IPS DF 6.9 (cell line): Measurements from ENCODE around the gene PALLD.
A peak's percentile ranks its signal among the peaks of the same experiment; 100 is the strongest.
"Not testable (repeated sequence)": the region's sequence is repeated elsewhere in the genome, so short reads cannot be mapped to it uniquely, and the experiment has no call there.

Experiments used
- DNase-seq: peaks from one replicate; pipeline ENCODE4 v3.0.0-alpha.2; 2013; ENCODE audit warnings: low read depth, low spot score
- H3K27ac ChIP-seq: one replicate; pipeline ENCODE4 v1.5.1; 2013; ENCODE audit warnings: low read length, control low read depth
- H3K27me3 ChIP-seq: 2 replicates; pipeline ENCODE4 v1.6.1; 2013; ENCODE audit warnings: mild to moderate bottlenecking, low read length; ENCODE audit not compliant: control insufficient read depth, insufficient read depth
- H3K36me3 ChIP-seq: 2 replicates; pipeline ENCODE4 v1.6.1; 2013; ENCODE audit warnings: low read length; ENCODE audit not compliant: control insufficient read depth, insufficient read depth
- H3K4me1 ChIP-seq: 2 replicates; pipeline ENCODE4 v1.6.1; 2013; ENCODE audit warnings: low read length; ENCODE audit not compliant: control insufficient read depth, insufficient read depth
- H3K4me3 ChIP-seq: 2 replicates; pipeline ENCODE4 v1.5.1; 2013; ENCODE audit warnings: mild to moderate bottlenecking, low read length
- H3K9me3 ChIP-seq: 2 replicates; pipeline ENCODE4 v1.6.1; 2013; ENCODE audit warnings: low read length, inconsistent platforms; ENCODE audit not compliant: control insufficient read depth, insufficient read depth
- WGBS: extraction: QIAGEN DNeasy Blood & Tissue Kit; methylation state at CpG from one replicate; pipeline ENCODE4 v1.1.7; 2013; ENCODE audit warnings: mixed read lengths, missing lambda C conversion rate; ENCODE audit not compliant: insufficient read length, insufficient coverage; 5-methylcytosine and 5-hydroxymethylcytosine counted together

PALLD gene

GRCh38 chr4:168803052-168803451 is 306.2 kb downstream of the PALLD start:
- not testable (repeated sequence) for H3K27ac ChIP-seq, DNase-seq, H3K4me1 ChIP-seq, H3K36me3 ChIP-seq, H3K9me3 ChIP-seq, H3K4me3 ChIP-seq, H3K27me3 ChIP-seq
- WGBS = no CpG with 5 or more reads among the region's 5 CpGs

GRCh38 chr4:168803732-168804131 is 306.9 kb downstream of the PALLD start:
- no peak overlapping the region for H3K27ac ChIP-seq

GRCh38 chr4:168804146-168804545 is 307.3 kb downstream of the PALLD start:
- no peak for DNase-seq
- Histone ChIP-seq H3K27me3 (no peaks in the 10 kb centered on the region), H3K9me3 (no peaks in the 10 kb centered on the region), H3K36me3 (no peaks in the 10 kb centered on the region), H3K4me3 (no peak overlapping the region), H3K27ac (no peak overlapping the region), H3K4me1 (no peaks in the 10 kb centered on the region)
- WGBS = no CpG with 5 or more reads among the region's 3 CpGs

More at GRCh38 chr4:168803732-168804131, 306.9 kb downstream of the PALLD start:
- no peaks in the 10 kb centered on the region for H3K4me1 ChIP-seq
- H3K4me3 ChIP-seq = no peak overlapping the region
- no peaks in the 10 kb centered on the region for H3K9me3 ChIP-seq
- H3K36me3 ChIP-seq = no peaks in the 10 kb centered on the region
- DNase-seq = peak; percentile 29
- WGBS = no CpG with 5 or more reads among the region's 4 CpGs
- no peaks in the 10 kb centered on the region for H3K27me3 ChIP-seq

GRCh38 chr4:168805341-168805740 is 308.5 kb downstream of the PALLD start:
- no CpG with 5 or more reads among the region's 5 CpGs for WGBS
- no peak for DNase-seq
- H3K4me1 ChIP-seq = no peaks in the 10 kb centered on the region
- H3K27ac ChIP-seq = no peak overlapping the region
- no peaks in the 10 kb centered on the region for H3K27me3 ChIP-seq
- no peak overlapping the region for H3K4me3 ChIP-seq
- no peaks in the 10 kb centered on the region for H3K36me3 ChIP-seq
- no peaks in the 10 kb centered on the region for H3K9me3 ChIP-seq

- not testable (repeated sequence) for H3K9me3 ChIP-seq, H3K36me3 ChIP-seq, H3K27ac ChIP-seq, H3K27me3 ChIP-seq, H3K4me3 ChIP-seq, H3K4me1 ChIP-seq, DNase-seq
- WGBS = no CpG with 5 or more reads among the region's 4 CpGs
Measured at GRCh38 chr4:168806247-168806646, 309.4 kb downstream of the PALLD start.

- no peak overlapping the region for H3K4me3 ChIP-seq
- H3K27ac ChIP-seq = no peak overlapping the region
- no peaks in the 10 kb centered on the region for H3K9me3 ChIP-seq
- no CpG with 5 or more reads among the region's 3 CpGs for WGBS
- no peaks in the 10 kb centered on the region for H3K27me3 ChIP-seq
- H3K36me3 ChIP-seq = no peaks in the 10 kb centered on the region
- H3K4me1 ChIP-seq = no peaks in the 10 kb centered on the region; the same call in 1 of the 2 replicates
- no peak for DNase-seq
Measured at GRCh38 chr4:168811207-168811606, 314.4 kb downstream of the PALLD start.

- Histone ChIP-seq H3K27ac (no peak overlapping the region), H3K27me3 (no peaks in the 10 kb centered on the region), H3K36me3 (no peaks in the 10 kb centered on the region), H3K4me1 (peaks cover under 1% of the 10 kb centered on the region; the same call in 1 of the 2 replicates), H3K4me3 (no peak overlapping the region), H3K9me3 (no peaks in the 10 kb centered on the region)
- no CpG with 5 or more reads among the region's 9 CpGs for WGBS
- DNase-seq = no peak
Measured at GRCh38 chr4:168811786-168812651, 315.2 kb downstream of the PALLD start.

GRCh38 chr4:168812806-168813205 is 316.0 kb downstream of the PALLD start:
- Histone ChIP-seq H3K27ac (no peak overlapping the region), H3K27me3 (no peaks in the 10 kb centered on the region), H3K36me3 (no peaks in the 10 kb centered on the region), H3K4me1 (peaks cover 2% of the 10 kb centered on the region; the same call in 1 of the 2 replicates), H3K9me3 (no peaks in the 10 kb centered on the region), H3K4me3 (no peak overlapping the region)
- DNase-seq = no peak
- no CpG with 5 or more reads among the region's 6 CpGs for WGBS

- H3K36me3 ChIP-seq = no peaks in the 10 kb centered on the region
- no peak for DNase-seq
- H3K27ac ChIP-seq = no peak overlapping the region
- H3K9me3 ChIP-seq = no peaks in the 10 kb centered on the region
- no CpG with 5 or more reads among the region's 3 CpGs for WGBS
- H3K27me3 ChIP-seq = no peaks in the 10 kb centered on the region
- H3K4me1 ChIP-seq = peaks cover 2% of the 10 kb centered on the region; the same call in 1 of the 2 replicates
- no peak overlapping the region for H3K4me3 ChIP-seq
Measured at GRCh38 chr4:168813890-168814289, 317.0 kb downstream of the PALLD start.

- H3K36me3 ChIP-seq = no peaks in the 10 kb centered on the region
- no peak overlapping the region for H3K27ac ChIP-seq
- H3K4me3 ChIP-seq = no peak overlapping the region
- H3K9me3 ChIP-seq = no peaks in the 10 kb centered on the region
- no CpG with 5 or more reads among the region's 13 CpGs for WGBS
- no peaks in the 10 kb centered on the region for H3K27me3 ChIP-seq
- peaks cover 2% of the 10 kb centered on the region; the same call in 1 of the 2 replicates for H3K4me1 ChIP-seq
- DNase-seq = no peak
Measured at GRCh38 chr4:168815379-168816345, 318.8 kb downstream of the PALLD start.
